Thyroid gland (tissue), 4 donors: Measurements from ENCODE around the gene MAEA.

Source experiments
- POLR2A ChIP-seq, 2 donors: fragments of 450-650 bp; IDR thresholded peaks; one replicate each; pipeline ENCODE4 v1.6.1; 2017; ENCODE audit warnings: antibody characterized with exemption in 2 of 2, mild to moderate bottlenecking in 2 of 2, moderate library complexity in 1 of 2
- TF ChIP-seq, protein P1 (sequence below), 6 experiments: fragments of 200-600 bp in 3 of 6; fragments of 450-650 bp in 3 of 6; sonication (generic) in 3 of 6; IDR thresholded peaks; one replicate each; pipeline ENCODE4 v1.5.1; 2016 to 2019; ENCODE audit warnings: antibody characterized with exemption in 6 of 6, mild to moderate bottlenecking in 2 of 6, inconsistent platforms in 1 of 6, moderate library complexity in 1 of 6

DNA sequence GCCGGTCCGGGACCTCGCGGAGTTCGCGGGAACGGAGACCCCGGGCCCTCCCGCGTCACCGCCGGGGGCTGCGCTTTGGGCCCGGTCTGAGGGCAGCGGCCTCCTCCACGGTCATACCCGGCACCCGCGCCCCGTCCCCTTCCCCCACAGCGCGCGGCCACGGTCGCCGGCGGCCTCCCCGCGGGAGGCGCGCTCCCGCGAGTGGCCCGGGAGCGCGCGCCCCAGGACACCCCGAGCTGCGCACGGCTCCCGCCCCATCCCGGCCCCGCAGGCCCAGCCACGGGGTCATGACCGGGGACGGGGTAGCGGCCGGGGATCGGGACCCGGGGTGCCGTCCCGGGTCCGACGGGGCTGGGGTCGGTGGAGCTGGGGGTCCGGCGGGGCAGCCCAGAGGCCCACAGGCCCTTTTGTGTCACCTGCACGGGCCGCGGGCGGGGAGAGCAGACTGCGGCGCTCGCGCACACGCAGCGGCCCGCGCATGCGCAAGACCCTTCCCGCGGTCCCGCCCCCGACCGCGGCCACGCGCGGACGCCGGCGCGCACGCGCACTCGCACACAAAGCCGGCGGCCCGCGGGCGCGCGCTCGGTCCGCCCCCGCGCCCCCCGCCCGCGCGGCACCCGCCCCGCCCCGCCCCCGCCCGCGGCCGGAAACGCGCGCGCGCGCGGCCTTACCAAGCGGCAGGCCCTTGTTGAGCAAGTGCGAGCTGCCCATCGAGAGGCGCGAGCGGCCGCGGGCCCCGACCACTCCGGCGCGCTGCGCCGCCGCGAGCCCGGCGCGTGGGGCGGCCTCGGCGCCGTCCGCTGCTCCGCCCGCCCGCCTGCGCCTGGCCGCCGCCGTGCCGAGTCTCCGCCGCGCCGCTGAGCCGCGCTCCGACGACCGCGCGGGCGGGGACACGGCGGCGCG, 41.2 kb upstream of the MAEA start, which contains the start of gene CTBP1:
- TF ChIP-seq POLR2A (IDR thresholded peaks at IDR 0.05): peak; percentile 41 to 62
- TF ChIP-seq, protein P1, sequence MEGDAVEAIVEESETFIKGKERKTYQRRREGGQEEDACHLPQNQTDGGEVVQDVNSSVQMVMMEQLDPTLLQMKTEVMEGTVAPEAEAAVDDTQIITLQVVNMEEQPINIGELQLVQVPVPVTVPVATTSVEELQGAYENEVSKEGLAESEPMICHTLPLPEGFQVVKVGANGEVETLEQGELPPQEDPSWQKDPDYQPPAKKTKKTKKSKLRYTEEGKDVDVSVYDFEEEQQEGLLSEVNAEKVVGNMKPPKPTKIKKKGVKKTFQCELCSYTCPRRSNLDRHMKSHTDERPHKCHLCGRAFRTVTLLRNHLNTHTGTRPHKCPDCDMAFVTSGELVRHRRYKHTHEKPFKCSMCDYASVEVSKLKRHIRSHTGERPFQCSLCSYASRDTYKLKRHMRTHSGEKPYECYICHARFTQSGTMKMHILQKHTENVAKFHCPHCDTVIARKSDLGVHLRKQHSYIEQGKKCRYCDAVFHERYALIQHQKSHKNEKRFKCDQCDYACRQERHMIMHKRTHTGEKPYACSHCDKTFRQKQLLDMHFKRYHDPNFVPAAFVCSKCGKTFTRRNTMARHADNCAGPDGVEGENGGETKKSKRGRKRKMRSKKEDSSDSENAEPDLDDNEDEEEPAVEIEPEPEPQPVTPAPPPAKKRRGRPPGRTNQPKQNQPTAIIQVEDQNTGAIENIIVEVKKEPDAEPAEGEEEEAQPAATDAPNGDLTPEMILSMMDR (IDR thresholded peaks at IDR 0.05): no peak
